Hematopoietic multipotent progenitor cell treated with erythropoietin and hydrocortisone succinate and interleukin-3 and kit ligand, for 15 days (in vitro differentiated cells): ENCODE data around the gene IL22RA1.

Source experiments
- DNase-seq: peaks from one replicate; pipeline ENCODE4 v3.0.0-alpha.2; 2015; ENCODE audit warnings: low spot score

IL22RA1 gene

GRCh38 chr1:24111996-24112779 is 30.8 kb downstream of the IL22RA1 start, which contains the start of gene MYOM3:
Gene MYOM3, minus strand, starts transcription at chr1:24112135. Its CDS starts 3,499 bp downstream, at chr1:24108636.
- DNase-seq = peak; percentile 6

GRCh38 chr1:24111262-24111995 is 31.5 kb downstream of the IL22RA1 start:
- no peak for DNase-seq

GRCh38 chr1:24110642-24111261 is 32.2 kb downstream of the IL22RA1 start:
- DNase-seq = no peak

- DNase-seq = no peak
Measured at GRCh38 chr1:24109686-24110475, 33.1 kb downstream of the IL22RA1 start.

GRCh38 chr1:24109166-24109483 is 33.8 kb downstream of the IL22RA1 start:
- DNase-seq = no peak

- no peak for DNase-seq
Measured at GRCh38 chr1:24108334-24109165, 34.4 kb downstream of the IL22RA1 start.

- no peak for DNase-seq
Measured at GRCh38 chr1:24107462-24108138, 35.3 kb downstream of the IL22RA1 start.

GRCh38 chr1:24105368-24106160 is 37.4 kb downstream of the IL22RA1 start:
- DNase-seq = no peak

- DNase-seq = no peak
Measured at GRCh38 chr1:24104854-24105253, 38.1 kb downstream of the IL22RA1 start.

GRCh38 chr1:24103879-24104278 is 39.1 kb downstream of the IL22RA1 start:
- DNase-seq = no peak

GRCh38 chr1:24103408-24103807 is 39.5 kb downstream of the IL22RA1 start:
- DNase-seq = no peak

- DNase-seq = no peak
Measured at GRCh38 chr1:24102961-24103360, 40.0 kb downstream of the IL22RA1 start.

- DNase-seq = no peak
Measured at GRCh38 chr1:24101796-24102586, 40.9 kb downstream of the IL22RA1 start.

- DNase-seq = no peak
Measured at GRCh38 chr1:24100945-24101737, 41.8 kb downstream of the IL22RA1 start.

- no peak for DNase-seq
Measured at GRCh38 chr1:24098943-24099638, 43.8 kb downstream of the IL22RA1 start.

GRCh38 chr1:24098102-24098501 is 44.8 kb downstream of the IL22RA1 start:
- DNase-seq = no peak

- no peak for DNase-seq
Measured at GRCh38 chr1:24097663-24098062, 45.3 kb downstream of the IL22RA1 start.

- no peak for DNase-seq
Measured at GRCh38 chr1:24096739-24097103, 46.2 kb downstream of the IL22RA1 start.
